Calu3 (cell line): ENCODE data around the gene NHEJ1. TPM values are rescaled to one million over a fixed set of nuclear protein-coding genes. Genes with fewer than 3 reads are reported as not detected.

Experiments
- BruUV-seq: library from RNA; stranded (reverse); fragments of 400-500 nt; replicated peaks from 2 replicates; lab custom pipeline; 2021; lab: Mats Ljungman, UMichigan
- CTCF ChIA-PET: fragments of 300-600 bp; sonication (Branson Sonifier 250); formaldehyde crosslinking; loops from one replicate; lab custom pipeline; 2022; ENCODE audit warnings: antibody characterized with exemption; lab: Charles Lee
- DNase-seq: peaks from one replicate; pipeline ENCODE4 v3.0.0; 2022
- H3K27ac Mint-ChIP-seq: one replicate; pipeline ENCODE4 v1.8.0; 2022; ENCODE audit warnings: mixed read lengths; ENCODE audit not compliant: unreplicated experiment
- H3K27me3 Mint-ChIP-seq: one replicate; pipeline ENCODE4 v1.8.0; 2022; ENCODE audit warnings: mixed read lengths; ENCODE audit not compliant: unreplicated experiment
- H3K36me3 Mint-ChIP-seq: one replicate; pipeline ENCODE4 v1.8.0; 2022; ENCODE audit warnings: mild to moderate bottlenecking, moderate library complexity, mixed read lengths; ENCODE audit not compliant: insufficient read depth, unreplicated experiment
- H3K4me1 Mint-ChIP-seq: one replicate; pipeline ENCODE4 v1.8.0; 2022; ENCODE audit warnings: mild to moderate bottlenecking, low read depth, mixed read lengths; ENCODE audit not compliant: unreplicated experiment
- H3K4me3 Mint-ChIP-seq: one replicate; pipeline ENCODE4 v1.8.0; 2022; ENCODE audit warnings: mild to moderate bottlenecking, low read depth, moderate library complexity, mixed read lengths; ENCODE audit not compliant: unreplicated experiment
- H3K9me3 Mint-ChIP-seq: one replicate; pipeline ENCODE4 v1.8.0; 2022; ENCODE audit warnings: low read depth, mixed read lengths; ENCODE audit not compliant: unreplicated experiment
- intact Hi-C: fragments of 100-400 bp; cut with micrococcal nuclease; formaldehyde crosslinking; loops from one replicate; pipeline ENCODE4 v1.10.0; 2022; ENCODE audit not compliant: unreplicated experiment
- total RNA-seq: library from RNA; stranded (reverse); gene quantifications from 2 replicates; pipeline ENCODE4 v1.2.3, GENCODE V29; 2022
- TF ChIP-seq, protein P1 (sequence below): fragments of 200-600 bp; IDR thresholded peaks from one replicate; pipeline ENCODE4 v1.8.0; 2022; ENCODE audit warnings: antibody characterized with exemption; ENCODE audit not compliant: unreplicated experiment

Gene NHEJ1
- total RNA-seq, 1 experiment from 2014 or later: 12.4 TPM

DNA sequence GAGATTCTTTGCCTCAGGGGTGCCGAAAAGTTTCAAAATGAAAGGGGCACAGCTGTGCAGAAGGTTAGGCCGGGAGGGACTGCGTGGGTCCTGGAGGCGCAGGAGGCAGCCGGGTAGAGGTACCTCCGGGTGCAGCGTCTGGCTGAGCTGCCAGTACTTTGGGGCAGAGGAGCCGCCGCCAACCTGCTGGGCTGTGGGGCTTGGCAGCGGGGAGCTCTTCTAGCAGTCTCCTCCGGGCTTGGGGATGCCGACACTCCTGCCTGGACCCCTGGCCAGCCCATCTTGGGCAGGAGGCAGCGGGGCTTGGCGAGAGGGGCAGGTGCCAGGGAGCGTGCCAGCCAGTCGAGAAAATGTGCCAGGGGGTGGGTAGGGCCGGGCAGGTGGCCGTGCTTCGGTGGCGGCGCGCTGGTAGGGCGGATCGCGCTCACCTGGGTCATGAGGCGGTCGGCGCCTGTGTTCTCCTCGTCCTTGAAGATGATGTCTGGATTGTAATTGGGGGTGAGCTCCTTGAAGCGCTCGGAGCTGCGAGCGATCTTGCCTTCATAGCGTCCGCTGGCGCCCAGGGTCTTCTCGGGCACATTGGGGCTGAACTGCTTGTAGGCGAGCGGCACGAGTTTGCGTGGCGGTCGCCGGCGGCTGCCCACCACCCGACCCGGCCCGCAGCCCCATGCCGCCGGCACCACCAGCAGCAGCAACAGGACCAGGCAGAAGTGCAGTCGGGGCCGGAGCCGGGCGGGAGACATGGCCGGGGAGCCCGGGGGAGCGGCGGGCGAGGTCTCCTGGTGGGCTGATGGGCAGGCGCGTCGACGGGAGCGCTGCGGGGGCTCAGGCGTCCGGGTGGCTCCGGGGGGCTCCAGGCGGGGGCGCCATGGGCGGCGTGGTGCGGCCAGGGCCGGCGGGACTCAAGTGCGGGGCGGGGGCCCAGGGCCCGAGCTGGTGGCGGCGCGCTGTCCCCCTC, 100.6 kb downstream of the NHEJ1 start:
- Mint-ChIP-seq H3K36me3 (peaks cover 44% of the 10 kb centered on the region), H3K4me3 (peak overlapping the region; percentile 76), H3K27me3 (peaks cover 27% of the 10 kb centered on the region), H3K9me3 (no peaks in the 10 kb centered on the region), H3K27ac (peak overlapping the region; percentile 28), H3K4me1 (peaks cover 36% of the 10 kb centered on the region)
- DNase-seq: peak; percentile 31
- CTCF ChIA-PET: interaction anchor here (0.7 to 4.3 kb wide), 10 partner anchors 10 to 94 kb away, joined by 3 to 52 read pairs (median 6); no protein-coding TSS in a partner anchor
- TF ChIP-seq, protein P1, sequence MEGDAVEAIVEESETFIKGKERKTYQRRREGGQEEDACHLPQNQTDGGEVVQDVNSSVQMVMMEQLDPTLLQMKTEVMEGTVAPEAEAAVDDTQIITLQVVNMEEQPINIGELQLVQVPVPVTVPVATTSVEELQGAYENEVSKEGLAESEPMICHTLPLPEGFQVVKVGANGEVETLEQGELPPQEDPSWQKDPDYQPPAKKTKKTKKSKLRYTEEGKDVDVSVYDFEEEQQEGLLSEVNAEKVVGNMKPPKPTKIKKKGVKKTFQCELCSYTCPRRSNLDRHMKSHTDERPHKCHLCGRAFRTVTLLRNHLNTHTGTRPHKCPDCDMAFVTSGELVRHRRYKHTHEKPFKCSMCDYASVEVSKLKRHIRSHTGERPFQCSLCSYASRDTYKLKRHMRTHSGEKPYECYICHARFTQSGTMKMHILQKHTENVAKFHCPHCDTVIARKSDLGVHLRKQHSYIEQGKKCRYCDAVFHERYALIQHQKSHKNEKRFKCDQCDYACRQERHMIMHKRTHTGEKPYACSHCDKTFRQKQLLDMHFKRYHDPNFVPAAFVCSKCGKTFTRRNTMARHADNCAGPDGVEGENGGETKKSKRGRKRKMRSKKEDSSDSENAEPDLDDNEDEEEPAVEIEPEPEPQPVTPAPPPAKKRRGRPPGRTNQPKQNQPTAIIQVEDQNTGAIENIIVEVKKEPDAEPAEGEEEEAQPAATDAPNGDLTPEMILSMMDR: no peak
- intact Hi-C loops: loop anchor here (5.0 kb wide), 1 partner anchor 42 kb away; no protein-coding TSS in a partner anchor
- TSS peak; percentile 44 for BruUV-seq

DNA sequence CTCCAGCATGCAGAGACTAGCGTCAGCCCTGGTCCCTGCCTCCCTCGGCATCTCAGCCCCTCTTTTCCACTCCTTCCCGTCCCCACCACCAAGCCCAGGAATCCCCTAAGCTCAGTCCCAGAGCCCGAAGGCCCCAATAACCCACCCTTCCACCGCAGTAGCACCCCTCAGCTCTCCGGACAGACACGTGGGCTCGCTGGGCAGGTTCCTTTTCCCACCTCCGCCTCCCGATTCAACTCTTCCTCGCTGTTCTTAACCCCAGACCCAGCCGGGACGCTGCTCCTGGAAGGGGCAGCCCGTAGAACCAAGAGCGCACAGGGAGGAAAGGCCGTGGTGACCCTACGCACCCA, 101.3 kb downstream of the NHEJ1 start:
- Mint-ChIP-seq H3K4me1 (peaks cover 36% of the 10 kb centered on the region), H3K36me3 (peaks cover 44% of the 10 kb centered on the region), H3K27ac (peak overlapping the region; percentile 28), H3K9me3 (no peaks in the 10 kb centered on the region), H3K27me3 (peaks cover 27% of the 10 kb centered on the region), H3K4me3 (peak overlapping the region; percentile 76)
- DNase-seq: peak; percentile 13
- TF ChIP-seq, protein P1: no peak
- BruUV-seq: no TSS peak
- CTCF ChIA-PET: interaction anchor here (0.7 to 4.3 kb wide), 12 partner anchors 11 to 95 kb away, joined by 3 to 52 read pairs (median 6); no protein-coding TSS in a partner anchor
- intact Hi-C loops: loop anchor here (5.0 kb wide), 1 partner anchor 43 kb away; no protein-coding TSS in a partner anchor

DNA sequence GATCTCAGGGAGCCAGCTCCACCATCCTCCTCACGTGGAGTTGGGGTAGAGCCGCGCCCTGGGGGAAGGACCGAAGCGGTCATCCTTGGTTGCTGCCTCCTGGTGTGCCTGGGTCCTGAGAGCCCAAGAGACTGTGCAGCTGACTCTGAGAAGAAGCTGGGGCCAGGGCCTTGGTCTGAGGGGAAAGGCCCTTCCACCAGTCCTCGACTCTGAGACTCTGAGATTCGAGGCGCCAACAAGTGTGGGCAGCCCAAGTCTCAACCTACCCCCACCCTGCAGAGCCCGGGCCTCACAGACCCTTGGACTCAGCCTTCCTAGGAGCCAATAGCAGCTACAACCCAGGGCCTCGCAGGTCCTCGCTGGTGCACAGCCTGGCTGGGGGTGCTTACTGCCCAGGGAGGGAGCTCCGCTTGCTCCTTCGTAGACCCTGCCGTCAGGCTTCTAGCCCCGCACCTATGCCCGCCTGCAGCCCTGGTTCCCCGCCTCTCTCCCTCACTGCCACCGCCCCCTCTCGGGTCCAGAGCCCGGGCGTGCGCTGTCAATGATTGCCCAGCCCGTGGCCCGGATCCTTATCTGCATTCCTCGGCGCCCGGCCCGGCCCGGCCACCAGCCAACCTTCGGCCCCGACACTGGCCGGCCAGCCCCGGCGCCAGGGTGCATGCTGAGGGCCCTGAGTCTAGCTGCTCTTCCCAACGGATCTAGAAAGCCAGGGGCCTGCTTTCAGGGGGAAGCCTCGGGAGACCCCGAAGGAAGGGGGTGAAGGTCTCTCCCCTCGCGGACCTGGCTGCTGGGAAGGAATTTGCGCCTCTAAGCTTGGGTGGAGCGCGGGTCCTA, 101.9 kb downstream of the NHEJ1 start:
- peak overlapping the region; percentile 28 for H3K27ac Mint-ChIP-seq
- peak overlapping the region; percentile 76 for H3K4me3 Mint-ChIP-seq
- TF ChIP-seq, protein P1: no peak
- peaks cover 46% of the 10 kb centered on the region for H3K36me3 Mint-ChIP-seq
- H3K27me3 Mint-ChIP-seq: peaks cover 27% of the 10 kb centered on the region
- H3K4me1 Mint-ChIP-seq: peaks cover 36% of the 10 kb centered on the region
- no TSS peak for BruUV-seq
- CTCF ChIA-PET: interaction anchor here (0.5 to 4.3 kb wide), 22 partner anchors 9 to 236 kb away, joined by 3 to 52 read pairs (median 5); no protein-coding TSS in a partner anchor
- intact Hi-C loops: loop anchor here (1.0 to 5.0 kb wide), 4 partner anchors 29 to 97 kb away; no protein-coding TSS in a partner anchor
- no peaks in the 10 kb centered on the region for H3K9me3 Mint-ChIP-seq
- DNase-seq: peak; percentile 85
